GM12892 (cell line): ENCODE data around the gene PRKAR1B.

Experiments used
- POLR2A ChIP-seq: IDR thresholded peaks from 2 replicates; pipeline ENCODE4 v1.6.1; 2011; ENCODE audit warnings: low read depth, low read length, control low read depth
- POLR2AphosphoS5 ChIP-seq: IDR thresholded peaks from 2 replicates; pipeline ENCODE4 v1.6.1; 2011; ENCODE audit warnings: low read depth, low read length, control low read depth

GRCh38 chr7:748446-748845 is 21.4 kb upstream of the PRKAR1B start:
- no peak for TF ChIP-seq POLR2A
- no peak for TF ChIP-seq POLR2AphosphoS5
